ENCODE results near the gene KCNK6. TPM values are rescaled to one million over a fixed set of nuclear protein-coding genes. Genes with fewer than 3 reads are reported as not detected.
A peak's percentile ranks its signal among the peaks of the same experiment; 100 is the strongest.

The KCNK6 gene
- total RNA-seq, 1 donor from 2014 or later: 22.8 TPM

DNA sequence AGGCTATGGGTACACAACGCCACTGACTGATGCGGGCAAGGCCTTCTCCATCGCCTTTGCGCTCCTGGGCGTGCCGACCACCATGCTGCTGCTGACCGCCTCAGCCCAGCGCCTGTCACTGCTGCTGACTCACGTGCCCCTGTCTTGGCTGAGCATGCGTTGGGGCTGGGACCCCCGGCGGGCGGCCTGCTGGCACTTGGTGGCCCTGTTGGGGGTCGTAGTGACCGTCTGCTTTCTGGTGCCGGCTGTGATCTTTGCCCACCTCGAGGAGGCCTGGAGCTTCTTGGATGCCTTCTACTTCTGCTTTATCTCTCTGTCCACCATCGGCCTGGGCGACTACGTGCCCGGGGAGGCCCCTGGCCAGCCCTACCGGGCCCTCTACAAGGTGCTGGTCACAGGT lies 6.9 kb downstream of the KCNK6 start:
- intact Hi-C loops (cut with DNase I): no loop called here
- Histone ChIP-seq H3K4me3 (no peak overlapping the region), H3K36me3 (peaks cover 37 to 67% of the 10 kb centered on the region in 2 donors), H3K4me1 (peaks cover 5 to 11% of the 10 kb centered on the region in 2 donors), H3K27ac (no peak overlapping the region), H3K27me3 (no peaks in the 10 kb centered on the region), H3K9me3 (no peaks in the 10 kb centered on the region)
- TF ChIP-seq, protein P1, sequence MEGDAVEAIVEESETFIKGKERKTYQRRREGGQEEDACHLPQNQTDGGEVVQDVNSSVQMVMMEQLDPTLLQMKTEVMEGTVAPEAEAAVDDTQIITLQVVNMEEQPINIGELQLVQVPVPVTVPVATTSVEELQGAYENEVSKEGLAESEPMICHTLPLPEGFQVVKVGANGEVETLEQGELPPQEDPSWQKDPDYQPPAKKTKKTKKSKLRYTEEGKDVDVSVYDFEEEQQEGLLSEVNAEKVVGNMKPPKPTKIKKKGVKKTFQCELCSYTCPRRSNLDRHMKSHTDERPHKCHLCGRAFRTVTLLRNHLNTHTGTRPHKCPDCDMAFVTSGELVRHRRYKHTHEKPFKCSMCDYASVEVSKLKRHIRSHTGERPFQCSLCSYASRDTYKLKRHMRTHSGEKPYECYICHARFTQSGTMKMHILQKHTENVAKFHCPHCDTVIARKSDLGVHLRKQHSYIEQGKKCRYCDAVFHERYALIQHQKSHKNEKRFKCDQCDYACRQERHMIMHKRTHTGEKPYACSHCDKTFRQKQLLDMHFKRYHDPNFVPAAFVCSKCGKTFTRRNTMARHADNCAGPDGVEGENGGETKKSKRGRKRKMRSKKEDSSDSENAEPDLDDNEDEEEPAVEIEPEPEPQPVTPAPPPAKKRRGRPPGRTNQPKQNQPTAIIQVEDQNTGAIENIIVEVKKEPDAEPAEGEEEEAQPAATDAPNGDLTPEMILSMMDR (IDR thresholded peaks at IDR 0.05): no peak
- no peak for DNase-seq (ENCODE audit: low spot score in 2 of 2)

DNA sequence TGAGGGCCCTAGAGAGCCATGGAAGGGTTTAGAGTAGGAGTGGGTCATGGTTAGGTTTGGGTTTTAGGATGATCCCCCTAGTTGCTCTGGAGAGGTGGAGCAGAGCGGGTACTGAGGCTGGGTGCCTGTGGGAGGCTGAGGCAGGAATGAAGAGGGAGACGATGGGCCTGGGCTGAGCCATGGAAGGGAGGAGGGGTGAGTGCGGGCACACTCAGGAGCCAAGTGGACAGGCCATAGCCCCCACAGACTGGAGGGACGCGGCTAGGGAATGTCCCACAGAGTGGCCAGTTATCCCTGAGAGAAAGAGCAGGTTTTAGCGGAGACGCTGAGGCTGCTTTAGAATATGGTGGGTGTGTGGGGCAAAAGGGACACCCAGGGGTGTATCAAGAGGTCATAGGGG lies 10.0 kb downstream of the KCNK6 start:
- no peak for DNase-seq (ENCODE audit: low spot score in 2 of 2)
- Histone ChIP-seq H3K27ac (no peak overlapping the region), H3K4me3 (no peak overlapping the region), H3K27me3 (no peaks in the 10 kb centered on the region), H3K4me1 (no peaks in the 10 kb centered on the region), H3K9me3 (no peaks in the 10 kb centered on the region), H3K36me3 (peaks cover 35 to 59% of the 10 kb centered on the region in 2 donors)
- TF ChIP-seq, protein P1 (IDR thresholded peaks at IDR 0.05): no peak
- intact Hi-C loops (cut with DNase I): no loop called here

DNA sequence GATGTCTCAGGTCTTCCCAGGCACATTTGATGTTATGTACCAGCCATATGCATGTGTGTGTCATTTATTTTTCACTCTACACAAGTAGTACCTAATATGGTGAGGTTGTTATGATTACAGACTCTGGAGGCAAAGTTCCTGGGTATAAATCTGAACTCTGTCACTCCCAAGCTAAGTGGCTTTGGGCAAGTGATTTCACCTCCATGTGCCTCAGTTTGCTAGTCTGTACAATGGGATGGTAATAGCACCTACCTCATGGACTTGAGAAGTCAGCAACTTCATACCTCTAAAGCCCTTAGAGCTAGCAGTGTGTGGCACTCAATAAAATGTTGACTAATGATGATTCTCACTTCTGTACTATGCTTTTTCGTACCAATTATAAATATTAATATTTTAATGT lies 12.1 kb downstream of the KCNK6 start:
- TF ChIP-seq, protein P1 (IDR thresholded peaks at IDR 0.05): no peak
- intact Hi-C loops (cut with DNase I): no loop called here
- no peak overlapping the region for H3K27ac ChIP-seq

DNA sequence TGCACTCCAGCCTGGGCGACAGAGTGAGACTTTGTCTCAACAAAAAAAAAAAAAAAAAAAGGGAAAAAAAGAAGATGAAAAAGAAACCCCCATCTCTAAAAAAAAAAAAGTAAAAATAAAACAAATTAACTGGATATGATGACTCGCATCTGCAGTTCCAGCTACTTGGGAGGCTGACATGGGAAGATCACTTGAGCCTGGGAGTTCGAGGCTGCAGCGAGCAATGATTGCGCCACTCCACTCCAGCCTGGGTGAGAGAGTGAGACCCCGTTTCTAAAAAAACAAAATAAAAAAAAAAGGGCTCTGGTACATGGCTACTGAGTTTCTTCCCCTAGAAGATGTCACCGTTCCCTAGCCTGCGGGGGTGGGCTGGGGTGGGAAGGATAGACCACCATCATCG lies 13.6 kb downstream of the KCNK6 start:
- no peaks in the 10 kb centered on the region for H3K27me3 ChIP-seq
- H3K4me3 ChIP-seq: no peak overlapping the region
- intact Hi-C loops (cut with DNase I): no loop called here
- no peak for DNase-seq (ENCODE audit: low spot score in 2 of 2)
- peaks cover 4 to 23% of the 10 kb centered on the region in 2 donors for H3K36me3 ChIP-seq
- H3K27ac ChIP-seq: no peak overlapping the region
- H3K9me3 ChIP-seq: no peaks in the 10 kb centered on the region
- H3K4me1 ChIP-seq: peaks cover 0 to 12% of the 10 kb centered on the region in 2 donors
- TF ChIP-seq, protein P1 (IDR thresholded peaks at IDR 0.05): no peak

More for the DNA sequence above, 12.1 kb downstream of the KCNK6 start:
- H3K4me3 ChIP-seq: no peak overlapping the region
- peaks cover 19 to 38% of the 10 kb centered on the region in 2 donors for H3K36me3 ChIP-seq
- H3K9me3 ChIP-seq: no peaks in the 10 kb centered on the region
- H3K27me3 ChIP-seq: no peaks in the 10 kb centered on the region
- no peak for DNase-seq (ENCODE audit: low spot score in 2 of 2)
- H3K4me1 ChIP-seq: peaks cover 0 to 3% of the 10 kb centered on the region in 2 donors

DNA sequence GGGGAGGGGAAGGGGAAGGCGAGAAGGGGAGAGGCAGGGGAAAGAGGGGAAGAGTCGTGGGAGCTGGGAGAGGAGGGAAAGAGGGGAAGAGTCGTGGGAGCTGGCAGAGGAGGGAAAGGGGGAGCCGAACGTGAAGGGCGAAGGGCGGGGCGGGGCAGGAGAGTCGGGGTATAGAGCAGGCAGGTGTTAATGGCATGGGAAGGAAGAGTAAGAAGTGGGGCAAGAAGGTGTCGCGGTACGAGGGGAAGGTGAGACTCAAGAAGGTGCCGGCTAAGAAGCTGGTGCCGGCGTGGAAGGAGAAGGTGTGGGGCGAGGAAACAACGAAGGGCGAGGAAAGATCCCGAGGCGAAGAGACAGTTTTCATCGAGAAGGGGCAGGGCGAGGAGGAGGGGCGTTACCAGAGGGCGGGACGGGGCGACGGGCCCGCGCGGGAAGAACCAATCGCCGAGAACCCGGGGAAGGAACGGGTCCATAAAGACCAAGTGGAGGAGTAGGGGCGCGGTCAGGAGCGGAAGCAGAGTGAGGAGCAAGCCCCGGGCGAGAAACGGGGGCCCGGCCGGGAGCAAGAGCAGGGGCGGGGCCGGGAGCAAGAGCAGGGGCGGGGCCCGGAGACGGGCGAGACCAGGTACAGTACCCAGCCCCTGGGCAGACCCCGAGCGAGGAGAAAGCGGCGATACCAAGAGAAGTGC lies 16.4 kb downstream of the KCNK6 start:
- Histone ChIP-seq H3K27me3 (no peaks in the 10 kb centered on the region), H3K4me1 (peaks cover 0 to 18% of the 10 kb centered on the region in 2 donors), H3K27ac (peak overlapping the region; percentile 96 to 99), H3K36me3 (peaks cover 0 to 4% of the 10 kb centered on the region in 2 donors), H3K9me3 (no peaks in the 10 kb centered on the region), H3K4me3 (peak overlapping the region; percentile 70 to 72)
- peak; percentile 90 to 98 for DNase-seq (ENCODE audit: low spot score in 2 of 2)
- intact Hi-C loops (cut with DNase I): loop anchor here (1.0 to 5.0 kb wide), 9 partner anchors 21 to 515 kb away; partner anchors contain the start of genes FAM98C, GGN, PSMD8 and SPRED3
- TF ChIP-seq, protein P1 (IDR thresholded peaks at IDR 0.05): no peak

Measured in ascending aorta (tissue), 2 donors.